HG02970 (cell line): Measurements from ENCODE around the gene PLCH1.

Experiments
- ATAC-seq: cut with Tn5 transposase; IDR thresholded peaks from one replicate; pipeline ENCODE4 v1.9.1; 2021; ENCODE audit warnings: mild to moderate bottlenecking, moderate library complexity, moderate number of reproducible peaks; ENCODE audit not compliant: unreplicated experiment, low FRiP score

The PLCH1 gene

GRCh38 chr3:155495387-155495786 is 249.5 kb downstream of the PLCH1 start:
- ATAC-seq: peak; percentile 74

- ATAC-seq: no peak
Observed at GRCh38 chr3:155494332-155494731, 250.5 kb downstream of the PLCH1 start.

GRCh38 chr3:155492841-155493240 is 252.0 kb downstream of the PLCH1 start:
- no peak for ATAC-seq

GRCh38 chr3:155491696-155492095 is 253.2 kb downstream of the PLCH1 start:
- no peak for ATAC-seq

- ATAC-seq: no peak
Observed at GRCh38 chr3:155488671-155489070, 256.2 kb downstream of the PLCH1 start.

GRCh38 chr3:155485897-155486296 is 259.0 kb downstream of the PLCH1 start:
- no peak for ATAC-seq

- no peak for ATAC-seq
Observed at GRCh38 chr3:155481591-155481990, 263.3 kb downstream of the PLCH1 start.

- ATAC-seq: no peak
Observed at GRCh38 chr3:155481089-155481488, 263.8 kb downstream of the PLCH1 start.

GRCh38 chr3:155465664-155466063 is 279.2 kb downstream of the PLCH1 start:
- no peak for ATAC-seq

- ATAC-seq: no peak
Observed at GRCh38 chr3:155462672-155463071, 282.2 kb downstream of the PLCH1 start.

GRCh38 chr3:155457591-155457990 is 287.3 kb downstream of the PLCH1 start:
- ATAC-seq: no peak

- no peak for ATAC-seq
Observed at GRCh38 chr3:155455765-155456164, 289.1 kb downstream of the PLCH1 start.

- ATAC-seq: no peak
Observed at GRCh38 chr3:155453512-155453911, 291.4 kb downstream of the PLCH1 start.

- ATAC-seq: no peak
Observed at GRCh38 chr3:155449613-155450267, 295.1 kb downstream of the PLCH1 start.

- ATAC-seq: no peak
Observed at GRCh38 chr3:155448531-155448930, 296.3 kb downstream of the PLCH1 start.

- ATAC-seq: no peak
Observed at GRCh38 chr3:155446366-155446765, 298.5 kb downstream of the PLCH1 start.

- ATAC-seq: no peak
Observed at GRCh38 chr3:155444771-155445170, 300.1 kb downstream of the PLCH1 start.

- no peak for ATAC-seq
Observed at GRCh38 chr3:155443815-155444214, 301.1 kb downstream of the PLCH1 start.

- no peak for ATAC-seq
Observed at GRCh38 chr3:155442072-155442471, 302.8 kb downstream of the PLCH1 start.

- ATAC-seq: no peak
Observed at GRCh38 chr3:155441506-155441905, 303.4 kb downstream of the PLCH1 start.

GRCh38 chr3:155441026-155441425 is 303.8 kb downstream of the PLCH1 start:
- ATAC-seq: no peak

- no peak for ATAC-seq
Observed at GRCh38 chr3:155435821-155436220, 309.1 kb downstream of the PLCH1 start.
